K562 (cell line): ENCODE data around the gene ABCA10. TPM values are rescaled to one million over a fixed set of nuclear protein-coding genes. Genes with fewer than 3 reads are reported as not detected.

Source experiments
- ATAC-seq: fragments of 200-7000 bp; cut with Tn5 transposase; 3 replicates; pipeline ENCODE4 v1.9.1; 2020; ENCODE audit warnings: moderate library complexity
- BruUV-seq: library from RNA; stranded (reverse); fragments of 400-500 nt; replicated peaks from 2 replicates; lab custom pipeline; 2021; lab: Mats Ljungman, UMichigan
- CTCF ChIA-PET: fragments of 300-600 bp; formaldehyde crosslinking; extraction: SDS; loops from one replicate; lab custom pipeline; 2021; ENCODE audit warnings: low intra/inter-chr PET ratio; lab: Yijun Ruan, JAX
- POLR2A ChIA-PET: fragments of 300-600, 350-650 bp; sonication (Branson Sonifier 250); formaldehyde crosslinking; extraction: SDS; loops from one replicate; lab custom pipeline; 2021; ENCODE audit warnings: antibody characterized with exemption, inconsistent platforms; lab: Yijun Ruan, JAX
- DNase-seq, 4 experiments: peaks; one replicate each; pipeline versions ENCODE4 v3.0.0 to v3.0.0-alpha.2; 2011 to 2018; ENCODE audit warnings: low spot score in 3 of 4, mixed read lengths in 3 of 4; ENCODE audit errors: extremely low read depth in 1 of 4
- FAIRE-seq: peaks from 2 replicates; lab custom pipeline; 2011; peaks lifted over from hg19 to GRCh38; lab: Jason Lieb, UNC
- H2AFZ ChIP-seq: 2 replicates; pipeline ENCODE4 v1.6.0; 2011; ENCODE audit warnings: low read depth, low read length, control low read depth, inconsistent platforms
- H3K27ac ChIP-seq: fragments of 200-600 bp; 3 replicates; pipeline ENCODE4 v1.8.0; 2011; ENCODE audit warnings: low read depth, mild to moderate bottlenecking, control low read depth, inconsistent platforms, low read length, moderate library complexity, mixed read lengths; ENCODE audit errors: extremely low read depth
- H3K27me3 ChIP-seq, 2 experiments: fragments of 300-600 bp in 1 of 2; 2 replicates in 1 of 2; 3 replicates in 1 of 2; pipeline versions ENCODE4 v1.6.0 to v1.8.0; 2011; ENCODE audit warnings: inconsistent platforms in 2 of 2, low read length in 2 of 2, mild to moderate bottlenecking in 1 of 2, mixed read lengths in 1 of 2, moderate library complexity in 1 of 2; ENCODE audit not compliant: control insufficient read depth in 2 of 2, insufficient read depth in 2 of 2
- H3K36me3 ChIP-seq: fragments of 300-600 bp; 3 replicates; pipeline ENCODE4 v1.8.0; 2011; ENCODE audit warnings: mild to moderate bottlenecking, low read length, inconsistent platforms; ENCODE audit not compliant: control insufficient read depth, insufficient read depth
- H3K4me1 ChIP-seq, 2 experiments: fragments of 200-600 bp in 1 of 2; replicated peaks in 1 of 2; 2 replicates in 1 of 2; 3 replicates in 1 of 2; pipeline versions ENCODE4 v1.5.1 to v1.8.0; 2011; ENCODE audit warnings: inconsistent platforms in 2 of 2, low read length in 2 of 2, mild to moderate bottlenecking in 1 of 2, mixed read lengths in 1 of 2, moderate library complexity in 1 of 2; ENCODE audit not compliant: control insufficient read depth in 2 of 2, insufficient read depth in 2 of 2
- H3K4me2 ChIP-seq: 2 replicates; pipeline ENCODE4 v1.6.1; 2011; ENCODE audit warnings: low read length, control low read depth, inconsistent platforms, mixed read lengths; ENCODE audit not compliant: insufficient read depth
- H3K4me3 ChIP-seq: fragments of 200-600 bp; sonication (generic), shearing (Covaris generic); 2 replicates; pipeline ENCODE4 v1.5.1; 2016; ENCODE audit warnings: control low read depth, inconsistent platforms
- H3K79me2 ChIP-seq: fragments of 200-600 bp; 3 replicates; pipeline ENCODE4 v1.8.0; 2011; ENCODE audit warnings: low read length, inconsistent platforms; ENCODE audit not compliant: control insufficient read depth, insufficient read depth
- H3K9ac ChIP-seq, 2 experiments: 2 replicates each; pipeline versions ENCODE4 v1.6.0 to v1.6.1; 2011; ENCODE audit warnings: low read depth in 2 of 2, low read length in 2 of 2, control low read depth in 1 of 2, inconsistent platforms in 1 of 2, mild to moderate bottlenecking in 1 of 2, mixed read lengths in 1 of 2; ENCODE audit not compliant: insufficient read depth in 1 of 2
- H3K9me1 ChIP-seq: one replicate; pipeline ENCODE4 v1.6.0; 2011; ENCODE audit warnings: inconsistent platforms, mild to moderate bottlenecking, low read length, moderate library complexity; ENCODE audit not compliant: control insufficient read depth, insufficient read depth
- H3K9me3 ChIP-seq: replicated peaks from 2 replicates; pipeline ENCODE4 v1.5.1; 2011; ENCODE audit warnings: low read depth, low read length, inconsistent platforms; ENCODE audit not compliant: control insufficient read depth, insufficient read depth
- H4K20me1 ChIP-seq: replicated peaks from 2 replicates; pipeline ENCODE4 v1.6.1; 2011; ENCODE audit warnings: low read length, inconsistent platforms, mixed read lengths; ENCODE audit not compliant: control insufficient read depth, insufficient read depth
- CBFB ChIP-seq: sonication (generic); formaldehyde crosslinking; IDR thresholded peaks from 2 replicates; pipeline ENCODE4 v1.4.0; 2020; ENCODE audit warnings: mild to moderate bottlenecking, missing genetic modification reagents
- MTA2 ChIP-seq: fragments of 450-650 bp; IDR thresholded peaks from 2 replicates; pipeline ENCODE4 v1.6.1; 2016; ENCODE audit warnings: low read depth
- MXD1 ChIP-seq: fragments of 250-450 bp; sonication (Bioruptor Pico); IDR thresholded peaks from 2 replicates; pipeline ENCODE4 v1.8.0; 2021; ENCODE audit warnings: borderline replicate concordance, mild to moderate bottlenecking, moderate library complexity; ENCODE audit not compliant: poor library complexity, severe bottlenecking
- SMAD4 ChIP-seq: fragments of 250-450 bp; sonication (Bioruptor Pico); conservative IDR thresholded peaks from 2 replicates; pipeline ENCODE4 v1.8.0; 2021; ENCODE audit warnings: inconsistent platforms, mild to moderate bottlenecking, moderate library complexity
- SRSF1 ChIP-seq: fragments of 200-400 bp; formaldehyde crosslinking; IDR thresholded peaks from 2 replicates; pipeline ENCODE4 v1.6.1; 2017; ENCODE audit warnings: mild to moderate bottlenecking, low read depth, low read length, moderate library complexity
- ZNF12 ChIP-seq: sonication (generic); formaldehyde crosslinking; IDR thresholded peaks from 2 replicates; pipeline ENCODE4 v1.4.0; 2020; ENCODE audit warnings: mild to moderate bottlenecking, missing genetic modification reagents
- ZNF830 ChIP-seq: fragments of 250-450 bp; sonication (Bioruptor Pico); IDR thresholded peaks from 2 replicates; pipeline ENCODE4 v1.5.0; 2021; ENCODE audit warnings: mild to moderate bottlenecking
- ZZZ3 ChIP-seq: fragments of 450-650 bp; IDR thresholded peaks from 2 replicates; pipeline ENCODE4 v1.6.1; 2016; ENCODE audit warnings: antibody characterized with exemption, mild to moderate bottlenecking, moderate library complexity
- WGBS: fragments of 100-300 bp; shearing (Covaris generic); methylation state at CpG from one replicate; pipeline ENCODE4 v1.1.6; 2016; ENCODE audit warnings: low coverage, mixed read lengths; ENCODE audit not compliant: insufficient coverage; ENCODE audit errors: missing lambda C conversion rate; 5-methylcytosine and 5-hydroxymethylcytosine counted together
- in situ Hi-C: fragments of 300-500 bp; cut with MboI; formaldehyde crosslinking; loops from 4 replicates; pipeline ENCODE4 v1.15.0; 2018; ENCODE audit warnings: inconsistent platforms, mixed read lengths
- intact Hi-C: fragments of 100-400 bp; cut with micrococcal nuclease; formaldehyde crosslinking; loops from 2 replicates; pipeline ENCODE4 v1.14.2; 2022
- microRNA-seq: library from miRNA; unstranded; fragments of <30 nt; microRNA quantifications from one replicate; pipeline ENCODE4, GENCODE V29; 2018; ENCODE audit warnings: borderline microRNAs expressed
- polyA plus RNA-seq, 8 experiments: library from polyadenylated mRNA; depleted of rRNA in 4 of 8; stranded (reverse) in 5 of 8; unstranded in 3 of 8; fragments of >200 nt; fragmentation: Nextera tagmentation in 2 of 8; fragmentation: Illumina TruSeq in 1 of 8; extraction: Ambion mirVana in 2 of 8; extraction: Trizol in 1 of 8; gene quantifications; 2 replicates each; pipeline versions ENCODE4 v1.2.1 to v1.2.3, GENCODE V29; 2011 to 2014; ENCODE audit warnings: inconsistent platforms in 1 of 8, missing spikeins in 1 of 8
- small RNA-seq: library from RNA; depleted of rRNA; stranded (forward); fragments of <200 nt; gene quantifications from one replicate; pipeline ENCODE3, GENCODE V24; 2014
- total RNA-seq, 7 experiments: library from RNA; depleted of rRNA in 6 of 7; stranded (reverse); fragments of >200 nt in 6 of 7; fragmentation: Illumina TruSeq in 2 of 7; extraction: Trizol in 2 of 7; gene quantifications; 2 replicates each; pipeline versions ENCODE4 v1.2.1 to v1.2.3, GENCODE V29; 2011 to 2021; ENCODE audit warnings: low replicate concordance in 1 of 7
- TF ChIP-seq, protein P1 (sequence below): fragments of 450-650 bp; IDR thresholded peaks from 2 replicates; pipeline ENCODE4 v1.6.1; 2016; ENCODE audit warnings: mild to moderate bottlenecking

ABCA10 gene
- total and polyA plus RNA-seq, 9 of the 15 experiments (the other 6 are each of a cell fraction or from before 2014, with no cell fraction given) = 0.04 to 0.45 (median 0.15) TPM; not detected in 1

DNA sequence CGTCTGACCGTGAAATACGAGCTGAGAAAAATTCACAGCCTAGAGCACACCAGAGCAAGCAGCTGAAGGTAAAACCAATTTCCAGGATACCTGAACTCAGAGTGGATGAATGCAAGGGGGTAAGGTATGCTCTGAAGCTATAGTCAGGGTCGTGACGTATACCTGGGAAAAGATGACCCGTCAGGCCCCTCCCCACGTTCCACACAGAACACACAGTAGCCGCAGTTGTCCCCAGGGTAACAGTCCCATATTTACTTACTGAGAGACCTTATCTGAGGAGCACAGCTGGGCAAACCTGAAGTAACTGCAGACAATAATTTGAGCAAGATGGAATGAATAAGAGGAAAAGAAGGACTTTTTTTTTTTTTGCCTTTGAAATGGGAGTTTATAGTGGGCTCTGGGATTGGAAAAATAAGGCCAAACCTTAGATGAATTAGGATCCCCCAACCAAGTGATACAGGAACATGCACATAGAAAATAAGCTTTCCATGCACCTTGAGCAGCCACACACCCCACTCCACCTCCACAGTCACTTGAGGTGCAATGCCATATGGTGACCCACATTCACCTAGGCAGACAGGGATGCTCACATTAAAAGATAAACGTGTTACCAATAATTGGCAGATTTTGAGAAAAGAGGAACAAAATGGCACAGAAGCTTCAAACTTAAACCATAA, 124.9 kb downstream of the ABCA10 start (continued):
- TF ChIP-seq ZNF12 (CRISPR knock-in tag) = no peak
- TF ChIP-seq ZNF830 (CRISPR knock-in tag) = no peak
- TF ChIP-seq MTA2 = peak; percentile 88
- TF ChIP-seq SMAD4 (CRISPR knock-in tag) = peak; percentile 47
- TF ChIP-seq CBFB = no peak
- TF ChIP-seq MXD1 = no peak

DNA sequence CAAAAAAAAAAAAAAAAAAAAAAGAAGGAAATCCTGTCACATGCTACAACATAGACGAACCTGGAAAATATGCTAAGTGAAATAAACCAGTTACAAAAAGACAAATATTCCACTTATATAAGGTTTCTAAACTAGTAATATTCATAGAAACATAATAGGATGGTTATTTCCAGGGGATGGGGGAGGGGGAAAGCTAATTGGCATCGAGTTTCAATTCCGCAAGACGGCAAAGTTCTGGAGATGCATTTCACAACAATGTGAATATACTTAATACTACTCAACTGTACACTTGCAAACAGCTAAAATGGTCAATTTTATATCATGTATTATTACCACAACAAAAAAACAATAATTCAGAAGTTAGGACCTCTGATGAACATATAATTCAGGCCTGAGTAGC, 130.0 kb downstream of the ABCA10 start:
- Histone ChIP-seq H3K36me3 (no peaks in the 10 kb centered on the region), H3K27me3 (no peaks in the 10 kb centered on the region), H4K20me1 (no peaks in the 10 kb centered on the region), H3K4me3 (no peak overlapping the region), H3K4me2 (no peak overlapping the region), H3K9me1 (no peaks in the 10 kb centered on the region), H3K27ac (no peak overlapping the region), H3K9me3 (no peaks in the 10 kb centered on the region), H3K9ac (no peak overlapping the region), H2AFZ (no peak overlapping the region), H3K79me2 (no peaks in the 10 kb centered on the region), H3K4me1 (peaks cover 7 to 34% of the 10 kb centered on the region in 2 experiments; a peak in 3 of 5 replicates)
- no peak for FAIRE-seq
- intact Hi-C loops (no loop called here), in situ Hi-C loops (no loop called here)
- no peak for ATAC-seq
- WGBS = 84% methylated on average over 4 of the region's 4 CpGs
- DNase-seq = no peak
- ChIA-PET CTCF (no interaction called here), POLR2A (no interaction called here)
- no TSS peak for BruUV-seq
- TF ChIP-seq, protein P1, sequence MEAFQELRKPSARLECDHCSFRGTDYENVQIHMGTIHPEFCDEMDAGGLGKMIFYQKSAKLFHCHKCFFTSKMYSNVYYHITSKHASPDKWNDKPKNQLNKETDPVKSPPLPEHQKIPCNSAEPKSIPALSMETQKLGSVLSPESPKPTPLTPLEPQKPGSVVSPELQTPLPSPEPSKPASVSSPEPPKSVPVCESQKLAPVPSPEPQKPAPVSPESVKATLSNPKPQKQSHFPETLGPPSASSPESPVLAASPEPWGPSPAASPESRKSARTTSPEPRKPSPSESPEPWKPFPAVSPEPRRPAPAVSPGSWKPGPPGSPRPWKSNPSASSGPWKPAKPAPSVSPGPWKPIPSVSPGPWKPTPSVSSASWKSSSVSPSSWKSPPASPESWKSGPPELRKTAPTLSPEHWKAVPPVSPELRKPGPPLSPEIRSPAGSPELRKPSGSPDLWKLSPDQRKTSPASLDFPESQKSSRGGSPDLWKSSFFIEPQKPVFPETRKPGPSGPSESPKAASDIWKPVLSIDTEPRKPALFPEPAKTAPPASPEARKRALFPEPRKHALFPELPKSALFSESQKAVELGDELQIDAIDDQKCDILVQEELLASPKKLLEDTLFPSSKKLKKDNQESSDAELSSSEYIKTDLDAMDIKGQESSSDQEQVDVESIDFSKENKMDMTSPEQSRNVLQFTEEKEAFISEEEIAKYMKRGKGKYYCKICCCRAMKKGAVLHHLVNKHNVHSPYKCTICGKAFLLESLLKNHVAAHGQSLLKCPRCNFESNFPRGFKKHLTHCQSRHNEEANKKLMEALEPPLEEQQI = 0 out of 2 replicates have a peak, but pooled peaks have one; percentile 39
- TF ChIP-seq ZZZ3 (no peak), SRSF1 (no peak)

Small RNAs within 50 kb of the gene (microRNA-seq; reads per million reads assigned to microRNA genes)
- gene MIR4524A (not detected), gene MIR4524B (not detected)

Small RNAs within 50 kb of the gene (small RNA-seq; reads per million reads assigned to genes)
- gene MIR4524B = not detected

Other genes starting within 250 kb of the ABCA10 start
- gene ABCA9, start 167.9 kb downstream of the ABCA10 start, total RNA-seq (2014; rRNA removed) = 0.98 TPM in 1 of 2 replicates, not detected in the other
- not detected in 2 replicates for gene ABCA9, start 167.9 kb downstream of the ABCA10 start, total RNA-seq (2014; rRNA removed; fragmentation: Illumina TruSeq; extraction: Trizol)
- gene ABCA9, start 167.9 kb downstream of the ABCA10 start, total RNA-seq (2015; rRNA removed; fragmentation: Illumina TruSeq; extraction: Trizol) = 0.04 TPM in 1 of 2 replicates, not detected in the other
- gene ABCA9, start 167.9 kb downstream of the ABCA10 start, total RNA-seq (2021) = not detected in 2 replicates
- gene ABCA9, start 167.9 kb downstream of the ABCA10 start, polyA plus RNA-seq (2011; rRNA removed) = 0.24 TPM in 1 of 2 replicates, not detected in the other
- gene ABCA9, start 167.9 kb downstream of the ABCA10 start, polyA plus RNA-seq (2014; fragmentation: Illumina TruSeq; extraction: Trizol) = not detected in 2 replicates
- not detected for gene ABCA9, start 167.9 kb downstream of the ABCA10 start, polyA plus RNA-seq (2014; fragmentation: Nextera tagmentation; extraction: Ambion mirVana)
- gene ABCA9, start 167.9 kb downstream of the ABCA10 start, polyA plus RNA-seq (2014; rRNA removed) = 0.01 TPM in 1 of 2 replicates, not detected in the other
- 0.12 and 0.23 TPM in 2 replicates for gene ABCA6, start 86.9 kb downstream of the ABCA10 start, total RNA-seq (2014; rRNA removed)
- 0.22 and 0.29 TPM in 2 replicates for gene ABCA6, start 86.9 kb downstream of the ABCA10 start, total RNA-seq (2014; rRNA removed; fragmentation: Illumina TruSeq; extraction: Trizol)
- gene ABCA6, start 86.9 kb downstream of the ABCA10 start, total RNA-seq (2015; rRNA removed; fragmentation: Illumina TruSeq; extraction: Trizol) = 0.11 and 0.34 TPM in 2 replicates
- gene ABCA6, start 86.9 kb downstream of the ABCA10 start, total RNA-seq (2021) = 0.02 and 0.73 TPM in 2 replicates
- 0.15 and 0.17 TPM in 2 replicates for gene ABCA6, start 86.9 kb downstream of the ABCA10 start, polyA plus RNA-seq (2011; rRNA removed)
- 0.06 and 0.12 TPM in 2 replicates for gene ABCA6, start 86.9 kb downstream of the ABCA10 start, polyA plus RNA-seq (2014; fragmentation: Illumina TruSeq; extraction: Trizol)
- under 1 TPM; 0.08 to 0.15 TPM for gene ABCA6, start 86.9 kb downstream of the ABCA10 start, polyA plus RNA-seq (2014; fragmentation: Nextera tagmentation; extraction: Ambion mirVana)
- gene ABCA6, start 86.9 kb downstream of the ABCA10 start, polyA plus RNA-seq (2014; rRNA removed) = 0.05 and 0.13 TPM in 2 replicates
- 0.73 and 1.1 TPM in 2 replicates for gene ABCA5, start 98.3 kb upstream of the ABCA10 start, total RNA-seq (2014; rRNA removed)
- gene ABCA5, start 98.3 kb upstream of the ABCA10 start, total RNA-seq (2014; rRNA removed; fragmentation: Illumina TruSeq; extraction: Trizol) = 1.7 and 2.2 TPM in 2 replicates
- 1.1 and 1.4 TPM in 2 replicates for gene ABCA5, start 98.3 kb upstream of the ABCA10 start, total RNA-seq (2015; rRNA removed; fragmentation: Illumina TruSeq; extraction: Trizol)
- gene ABCA5, start 98.3 kb upstream of the ABCA10 start, total RNA-seq (2021) = 1.2 and 2.3 TPM in 2 replicates
- 1.9 TPM in 2 replicates for gene ABCA5, start 98.3 kb upstream of the ABCA10 start, polyA plus RNA-seq (2011; rRNA removed)
- gene ABCA5, start 98.3 kb upstream of the ABCA10 start, polyA plus RNA-seq (2014; fragmentation: Illumina TruSeq; extraction: Trizol) = 0.74 and 1.1 TPM in 2 replicates
- gene ABCA5, start 98.3 kb upstream of the ABCA10 start, polyA plus RNA-seq (2014; fragmentation: Nextera tagmentation; extraction: Ambion mirVana) = 1 to 10 TPM in 1 of 2 experiments, under 1 TPM in 1; 0.84 to 2.1 TPM
- 0.76 and 2.0 TPM in 2 replicates for gene ABCA5, start 98.3 kb upstream of the ABCA10 start, polyA plus RNA-seq (2014; rRNA removed)
- not detected in 2 replicates for gene MAP2K6, start 185.9 kb upstream of the ABCA10 start, total RNA-seq (2014; rRNA removed)
- not detected in 2 replicates for gene MAP2K6, start 185.9 kb upstream of the ABCA10 start, total RNA-seq (2014; rRNA removed; fragmentation: Illumina TruSeq; extraction: Trizol)
- gene MAP2K6, start 185.9 kb upstream of the ABCA10 start, total RNA-seq (2015; rRNA removed; fragmentation: Illumina TruSeq; extraction: Trizol) = 0.07 TPM in 1 of 2 replicates, not detected in the other
- gene MAP2K6, start 185.9 kb upstream of the ABCA10 start, total RNA-seq (2021) = 0.13 and 0.18 TPM in 2 replicates
- gene MAP2K6, start 185.9 kb upstream of the ABCA10 start, polyA plus RNA-seq (2011; rRNA removed) = not detected in 2 replicates
- gene MAP2K6, start 185.9 kb upstream of the ABCA10 start, polyA plus RNA-seq (2014; fragmentation: Illumina TruSeq; extraction: Trizol) = not detected in 2 replicates
- not detected for gene MAP2K6, start 185.9 kb upstream of the ABCA10 start, polyA plus RNA-seq (2014; fragmentation: Nextera tagmentation; extraction: Ambion mirVana)
- gene MAP2K6, start 185.9 kb upstream of the ABCA10 start, polyA plus RNA-seq (2014; rRNA removed) = not detected in 2 replicates